ENCODE results near the gene DAB1.

- TF ChIP-seq, protein P1, sequence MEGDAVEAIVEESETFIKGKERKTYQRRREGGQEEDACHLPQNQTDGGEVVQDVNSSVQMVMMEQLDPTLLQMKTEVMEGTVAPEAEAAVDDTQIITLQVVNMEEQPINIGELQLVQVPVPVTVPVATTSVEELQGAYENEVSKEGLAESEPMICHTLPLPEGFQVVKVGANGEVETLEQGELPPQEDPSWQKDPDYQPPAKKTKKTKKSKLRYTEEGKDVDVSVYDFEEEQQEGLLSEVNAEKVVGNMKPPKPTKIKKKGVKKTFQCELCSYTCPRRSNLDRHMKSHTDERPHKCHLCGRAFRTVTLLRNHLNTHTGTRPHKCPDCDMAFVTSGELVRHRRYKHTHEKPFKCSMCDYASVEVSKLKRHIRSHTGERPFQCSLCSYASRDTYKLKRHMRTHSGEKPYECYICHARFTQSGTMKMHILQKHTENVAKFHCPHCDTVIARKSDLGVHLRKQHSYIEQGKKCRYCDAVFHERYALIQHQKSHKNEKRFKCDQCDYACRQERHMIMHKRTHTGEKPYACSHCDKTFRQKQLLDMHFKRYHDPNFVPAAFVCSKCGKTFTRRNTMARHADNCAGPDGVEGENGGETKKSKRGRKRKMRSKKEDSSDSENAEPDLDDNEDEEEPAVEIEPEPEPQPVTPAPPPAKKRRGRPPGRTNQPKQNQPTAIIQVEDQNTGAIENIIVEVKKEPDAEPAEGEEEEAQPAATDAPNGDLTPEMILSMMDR (IDR thresholded peaks at IDR 0.05; ENCODE audit: low read length) = no peak
- no peak for TF ChIP-seq EZH2 (IDR thresholded peaks at IDR 0.05; ENCODE audit: borderline replicate concordance, low read length)
Observed at GRCh38 chr1:57163325-57163724, 260.5 kb downstream of the DAB1 start.

Data from OCI-LY1 (cell line).